ENCODE data around the gene CDKN2AIPNL.

The CDKN2AIPNL gene

DNA sequence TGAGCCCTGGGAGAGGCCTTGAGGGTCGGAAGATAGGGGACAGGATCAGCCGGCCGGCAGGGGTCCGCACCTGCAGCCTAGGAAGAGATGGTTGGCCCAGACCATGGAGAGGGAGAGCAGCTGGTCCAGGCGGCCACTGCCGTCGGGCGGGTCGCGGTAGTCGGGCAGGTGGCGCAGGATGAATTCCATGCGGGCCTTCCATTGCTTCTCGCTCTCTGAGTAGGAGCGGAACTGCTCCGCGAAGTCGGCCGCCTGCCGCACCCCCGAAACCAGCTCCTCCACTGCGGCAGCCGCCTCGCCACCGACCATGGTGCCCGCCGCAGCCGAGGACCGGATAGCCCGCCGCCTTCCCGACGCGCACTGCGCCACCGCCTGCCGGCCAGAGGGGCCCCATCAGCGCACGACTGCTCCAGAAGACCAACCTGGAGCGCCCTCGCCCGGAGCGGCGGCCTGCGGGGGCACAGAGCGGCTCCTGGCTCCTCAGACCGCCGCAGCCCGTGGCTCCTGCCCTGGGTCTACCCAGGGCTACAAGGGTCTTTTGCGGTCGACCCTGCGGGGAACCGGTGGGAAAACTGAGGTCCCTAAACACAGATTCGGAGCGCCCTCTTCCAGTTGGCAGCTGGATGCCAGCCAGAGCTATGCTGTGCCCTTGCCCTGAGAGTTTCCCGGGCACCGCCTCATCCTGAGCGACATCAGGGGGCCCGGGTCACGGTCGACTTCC is at the start of gene CDKN2AIPNL:
CDKN2AIPNL (minus strand) TSS at position 336 of the 721 bp plus-strand sequence; CDS start at position 309, 27 bp downstream.
- Histone ChIP-seq H3K27ac (ENCODE audit: low read length) (peak within 1 kb of the TSS; percentile 73), H3K4me1 (ENCODE audit: control insufficient read depth, insufficient read depth, low read length) (peaks cover 18% of the 10 kb centered on the region), H3K27me3 (ENCODE audit: control insufficient read depth in 1 of 2, insufficient read depth in 2 of 2, low read length in 2 of 2) (no peaks in the 10 kb centered on the region)

GRCh38 chr5:134460551-134460950 is 48.9 kb upstream of the CDKN2AIPNL start:
- no peaks in the 10 kb centered on the region for H3K36me3 ChIP-seq (ENCODE audit: control insufficient read depth in 2 of 2, insufficient read depth in 2 of 2, low read length in 2 of 2)

More for the DNA sequence above, at the start of gene CDKN2AIPNL:
- no peaks in the 10 kb centered on the region for H3K36me3 ChIP-seq (ENCODE audit: control insufficient read depth in 2 of 2, insufficient read depth in 2 of 2, low read length in 2 of 2)
- H3K9ac ChIP-seq (ENCODE audit: low read length in 2 of 2): peak within 1 kb of the TSS; percentile 85
- no peaks in the 10 kb centered on the region for H3K9me3 ChIP-seq (ENCODE audit: control insufficient read depth in 2 of 2, low read length in 2 of 2)
- peak within 1 kb of the TSS; percentile 92 to 95 for H3K4me3 ChIP-seq (ENCODE audit: low read length in 2 of 2)

GRCh38 chr5:134459491-134459890 is 47.8 kb upstream of the CDKN2AIPNL start:
- Histone ChIP-seq H3K4me1 (ENCODE audit: control insufficient read depth, insufficient read depth, low read length) (peaks cover 12% of the 10 kb centered on the region), H3K27me3 (ENCODE audit: control insufficient read depth in 1 of 2, insufficient read depth in 2 of 2, low read length in 2 of 2) (no peaks in the 10 kb centered on the region), H3K4me3 (ENCODE audit: low read length in 2 of 2) (no peak overlapping the region), H3K9ac (ENCODE audit: low read length in 2 of 2) (no peak overlapping the region), H3K36me3 (ENCODE audit: control insufficient read depth in 2 of 2, insufficient read depth in 2 of 2, low read length in 2 of 2) (no peaks in the 10 kb centered on the region), H3K9me3 (ENCODE audit: control insufficient read depth in 2 of 2, low read length in 2 of 2) (no peaks in the 10 kb centered on the region), H3K27ac (ENCODE audit: low read length) (no peak overlapping the region)

More at GRCh38 chr5:134460551-134460950, 48.9 kb upstream of the CDKN2AIPNL start:
- Histone ChIP-seq H3K4me3 (ENCODE audit: low read length in 2 of 2) (no peak overlapping the region), H3K9ac (ENCODE audit: low read length in 2 of 2) (no peak overlapping the region), H3K9me3 (ENCODE audit: control insufficient read depth in 2 of 2, low read length in 2 of 2) (no peaks in the 10 kb centered on the region), H3K27ac (ENCODE audit: low read length) (no peak overlapping the region), H3K27me3 (ENCODE audit: control insufficient read depth in 1 of 2, insufficient read depth in 2 of 2, low read length in 2 of 2) (no peaks in the 10 kb centered on the region), H3K4me1 (ENCODE audit: control insufficient read depth, insufficient read depth, low read length) (peaks cover 20% of the 10 kb centered on the region)

GRCh38 chr5:134459010-134459403 is 47.3 kb upstream of the CDKN2AIPNL start:
- no peak overlapping the region for H3K4me3 ChIP-seq (ENCODE audit: low read length in 2 of 2)
- no peaks in the 10 kb centered on the region for H3K27me3 ChIP-seq (ENCODE audit: control insufficient read depth in 1 of 2, insufficient read depth in 2 of 2, low read length in 2 of 2)
- no peak overlapping the region for H3K9ac ChIP-seq (ENCODE audit: low read length in 2 of 2)
- peaks cover 12% of the 10 kb centered on the region for H3K4me1 ChIP-seq (ENCODE audit: control insufficient read depth, insufficient read depth, low read length)
- H3K27ac ChIP-seq (ENCODE audit: low read length): no peak overlapping the region
- no peaks in the 10 kb centered on the region for H3K9me3 ChIP-seq (ENCODE audit: control insufficient read depth in 2 of 2, low read length in 2 of 2)
- no peaks in the 10 kb centered on the region for H3K36me3 ChIP-seq (ENCODE audit: control insufficient read depth in 2 of 2, insufficient read depth in 2 of 2, low read length in 2 of 2)

DNA sequence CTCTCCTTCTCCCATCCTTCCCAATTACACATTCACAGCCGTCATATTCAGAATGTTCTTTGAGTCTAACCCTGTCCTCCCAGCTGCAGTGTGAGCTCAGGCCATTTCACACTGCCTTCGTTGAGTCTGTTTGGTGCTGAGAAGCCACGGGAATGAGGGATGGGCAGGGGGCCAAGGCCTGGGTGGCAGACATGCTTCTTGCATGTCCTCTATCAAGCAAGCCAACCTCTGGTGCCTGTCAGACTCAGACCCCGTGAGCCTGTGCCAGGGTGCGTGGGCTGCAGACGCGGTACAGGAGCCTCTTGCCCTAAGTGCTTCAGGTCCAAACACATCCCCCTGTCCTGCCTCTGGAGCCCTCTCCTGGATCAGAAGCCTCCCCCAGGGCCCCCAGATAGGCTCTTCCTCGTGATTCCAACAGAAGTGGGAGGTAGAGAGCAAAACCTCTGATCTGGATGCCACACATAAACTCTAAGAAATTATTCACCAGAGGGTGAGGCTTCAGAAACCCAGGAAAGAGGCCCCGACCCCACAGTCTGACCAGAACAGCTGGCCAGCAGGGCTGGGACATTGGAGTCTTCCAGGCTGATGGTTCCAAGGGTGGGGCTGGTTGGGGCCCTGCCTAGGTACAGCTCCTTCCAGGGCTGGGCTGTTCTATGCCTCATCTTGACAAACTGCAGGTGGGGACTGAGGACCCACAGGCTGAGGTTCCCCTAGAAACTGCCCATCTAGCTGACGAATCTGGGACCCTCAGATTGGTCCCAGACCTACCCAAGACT is 46.7 kb upstream of the CDKN2AIPNL start:
- Histone ChIP-seq H3K36me3 (ENCODE audit: control insufficient read depth in 2 of 2, insufficient read depth in 2 of 2, low read length in 2 of 2) (no peaks in the 10 kb centered on the region), H3K9me3 (ENCODE audit: control insufficient read depth in 2 of 2, low read length in 2 of 2) (no peaks in the 10 kb centered on the region), H3K9ac (ENCODE audit: low read length in 2 of 2) (no peak overlapping the region), H3K27me3 (ENCODE audit: control insufficient read depth in 1 of 2, insufficient read depth in 2 of 2, low read length in 2 of 2) (no peaks in the 10 kb centered on the region), H3K4me1 (ENCODE audit: control insufficient read depth, insufficient read depth, low read length) (peaks cover 12% of the 10 kb centered on the region), H3K4me3 (ENCODE audit: low read length in 2 of 2) (peak overlapping the region in 1 of 2 donors; percentile 8), H3K27ac (ENCODE audit: low read length) (peak overlapping the region; percentile 6)

- Histone ChIP-seq H3K4me3 (ENCODE audit: low read length in 2 of 2) (peak overlapping the region in 1 of 2 donors; percentile 8), H3K4me1 (ENCODE audit: control insufficient read depth, insufficient read depth, low read length) (peaks cover 12% of the 10 kb centered on the region), H3K9me3 (ENCODE audit: control insufficient read depth in 2 of 2, low read length in 2 of 2) (no peaks in the 10 kb centered on the region), H3K36me3 (ENCODE audit: control insufficient read depth in 2 of 2, insufficient read depth in 2 of 2, low read length in 2 of 2) (no peaks in the 10 kb centered on the region), H3K27ac (ENCODE audit: low read length) (peak overlapping the region; percentile 6), H3K27me3 (ENCODE audit: control insufficient read depth in 1 of 2, insufficient read depth in 2 of 2, low read length in 2 of 2) (no peaks in the 10 kb centered on the region), H3K9ac (ENCODE audit: low read length in 2 of 2) (no peak overlapping the region)
Observed at GRCh38 chr5:134457801-134458200, 46.1 kb upstream of the CDKN2AIPNL start.

DNA sequence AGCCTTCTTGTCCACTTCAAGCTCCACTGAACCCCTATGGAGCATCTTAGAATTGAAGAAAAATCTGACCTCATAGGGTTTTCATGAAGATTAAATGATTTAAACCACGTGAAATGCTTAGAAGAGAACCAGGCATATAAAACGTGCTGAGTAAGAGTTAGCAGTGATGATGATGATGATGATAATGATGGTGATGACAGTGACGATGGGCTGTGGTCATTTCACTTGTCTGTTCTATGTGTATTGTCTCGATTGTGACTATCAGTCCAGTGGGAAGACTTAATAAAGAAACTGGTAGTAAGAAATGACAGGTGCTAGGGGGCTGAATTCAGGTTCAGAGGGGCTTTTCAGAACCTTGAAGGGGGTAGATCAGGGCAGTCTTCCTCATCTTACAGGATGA is 45.1 kb upstream of the CDKN2AIPNL start:
- H3K4me1 ChIP-seq (ENCODE audit: control insufficient read depth, insufficient read depth, low read length): peaks cover 17% of the 10 kb centered on the region
- no peaks in the 10 kb centered on the region for H3K9me3 ChIP-seq (ENCODE audit: control insufficient read depth in 2 of 2, low read length in 2 of 2)
- H3K27me3 ChIP-seq (ENCODE audit: control insufficient read depth in 1 of 2, insufficient read depth in 2 of 2, low read length in 2 of 2): no peaks in the 10 kb centered on the region
- no peak overlapping the region for H3K4me3 ChIP-seq (ENCODE audit: low read length in 2 of 2)
- no peak overlapping the region for H3K27ac ChIP-seq (ENCODE audit: low read length)
- no peak overlapping the region for H3K9ac ChIP-seq (ENCODE audit: low read length in 2 of 2)
- no peaks in the 10 kb centered on the region for H3K36me3 ChIP-seq (ENCODE audit: control insufficient read depth in 2 of 2, insufficient read depth in 2 of 2, low read length in 2 of 2)

DNA sequence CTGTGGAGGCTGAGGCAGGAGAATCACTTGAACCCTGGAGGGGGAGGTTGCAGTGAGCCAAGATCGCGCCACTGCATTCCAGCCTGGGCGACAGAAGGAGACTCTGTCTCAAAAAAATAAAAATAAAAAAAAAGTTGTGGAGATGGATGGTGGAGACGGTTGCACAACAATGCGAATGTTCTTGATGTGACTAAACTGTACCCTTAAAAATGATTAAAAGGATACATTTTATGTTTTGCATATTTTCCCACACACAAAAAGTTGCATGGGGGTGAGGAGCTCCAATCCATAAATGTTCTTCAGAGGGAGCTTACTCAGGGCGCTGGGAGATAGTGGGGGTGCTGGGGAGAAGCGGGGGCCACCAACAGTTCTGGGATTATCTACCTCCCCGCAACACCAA is 43.8 kb upstream of the CDKN2AIPNL start:
- no peaks in the 10 kb centered on the region for H3K27me3 ChIP-seq (ENCODE audit: control insufficient read depth in 1 of 2, insufficient read depth in 2 of 2, low read length in 2 of 2)
- H3K9me3 ChIP-seq (ENCODE audit: control insufficient read depth in 2 of 2, low read length in 2 of 2): no peaks in the 10 kb centered on the region
- H3K27ac ChIP-seq (ENCODE audit: low read length): no peak overlapping the region
- H3K4me3 ChIP-seq (ENCODE audit: low read length in 2 of 2): no peak overlapping the region
- no peak overlapping the region for H3K9ac ChIP-seq (ENCODE audit: low read length in 2 of 2)
- peaks cover 20% of the 10 kb centered on the region for H3K4me1 ChIP-seq (ENCODE audit: control insufficient read depth, insufficient read depth, low read length)
- no peaks in the 10 kb centered on the region for H3K36me3 ChIP-seq (ENCODE audit: control insufficient read depth in 2 of 2, insufficient read depth in 2 of 2, low read length in 2 of 2)

DNA sequence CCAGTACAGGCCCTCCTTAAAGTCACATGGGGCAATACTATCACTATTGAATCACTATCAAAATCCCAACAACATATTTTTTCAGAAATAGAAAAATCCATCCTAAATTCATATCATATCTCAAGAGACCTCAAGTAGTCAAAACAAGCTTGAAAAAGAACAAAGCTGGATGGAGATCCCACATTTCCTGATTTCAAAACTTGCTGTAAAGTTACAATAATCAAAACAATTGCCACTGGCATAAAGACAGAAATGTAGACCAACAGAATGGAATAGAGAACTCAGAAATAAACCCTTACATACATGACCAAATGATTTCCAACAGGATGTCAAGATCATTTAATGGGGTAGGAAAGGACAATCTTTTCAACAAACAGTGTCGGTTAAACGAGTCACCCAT is 41.3 kb upstream of the CDKN2AIPNL start:
- Histone ChIP-seq H3K4me3 (ENCODE audit: low read length in 2 of 2) (no peak overlapping the region), H3K9ac (ENCODE audit: low read length in 2 of 2) (no peak overlapping the region), H3K36me3 (ENCODE audit: control insufficient read depth in 2 of 2, insufficient read depth in 2 of 2, low read length in 2 of 2) (no peaks in the 10 kb centered on the region), H3K27me3 (ENCODE audit: control insufficient read depth in 1 of 2, insufficient read depth in 2 of 2, low read length in 2 of 2) (no peaks in the 10 kb centered on the region), H3K4me1 (ENCODE audit: control insufficient read depth, insufficient read depth, low read length) (peaks cover 13% of the 10 kb centered on the region), H3K27ac (ENCODE audit: low read length) (no peak overlapping the region), H3K9me3 (ENCODE audit: control insufficient read depth in 2 of 2, low read length in 2 of 2) (no peaks in the 10 kb centered on the region)

DNA sequence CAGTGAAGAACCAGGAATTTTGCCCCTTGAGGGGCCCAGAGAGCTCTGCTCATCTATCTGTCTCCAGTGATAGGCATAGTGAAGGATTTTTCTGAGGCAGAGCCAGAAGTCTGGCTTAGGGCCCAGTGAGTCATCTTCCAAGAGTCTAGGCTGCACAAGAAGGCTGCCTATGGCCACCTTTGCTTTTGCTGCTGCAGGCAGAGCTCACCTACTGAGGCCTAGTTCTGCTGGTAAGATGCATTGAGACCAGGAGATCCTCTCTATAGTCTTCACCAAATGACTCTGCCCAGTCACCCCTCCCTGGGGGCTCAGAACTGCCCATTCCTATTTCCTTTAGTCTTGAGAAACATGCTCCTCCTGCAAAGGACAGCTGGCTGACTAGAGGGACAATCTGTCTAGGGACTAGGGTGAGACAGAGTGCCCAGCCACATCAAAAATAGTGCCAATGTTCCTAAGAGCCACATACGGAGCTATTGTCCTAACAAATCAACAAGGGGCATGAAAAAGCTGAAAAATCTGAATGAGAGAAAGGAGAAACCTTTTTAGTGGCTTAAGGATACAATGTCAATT is 40.3 kb upstream of the CDKN2AIPNL start:
- H3K27ac ChIP-seq (ENCODE audit: low read length): no peak overlapping the region

More for the DNA sequence above, 40.3 kb upstream of the CDKN2AIPNL start:
- Histone ChIP-seq H3K9ac (ENCODE audit: low read length in 2 of 2) (no peak overlapping the region), H3K27me3 (ENCODE audit: control insufficient read depth in 1 of 2, insufficient read depth in 2 of 2, low read length in 2 of 2) (no peaks in the 10 kb centered on the region), H3K4me3 (ENCODE audit: low read length in 2 of 2) (no peak overlapping the region), H3K9me3 (ENCODE audit: control insufficient read depth in 2 of 2, low read length in 2 of 2) (no peaks in the 10 kb centered on the region), H3K4me1 (ENCODE audit: control insufficient read depth, insufficient read depth, low read length) (peaks cover 8% of the 10 kb centered on the region), H3K36me3 (ENCODE audit: control insufficient read depth in 2 of 2, insufficient read depth in 2 of 2, low read length in 2 of 2) (no peaks in the 10 kb centered on the region)
